Aortic smooth muscle cell (primary cell): ENCODE data around the gene BPIFB1. TPM values are rescaled to one million over a fixed set of nuclear protein-coding genes. Genes with fewer than 3 reads are reported as not detected.

ENCODE experiments used
- total RNA-seq: library from RNA; depleted of rRNA; stranded (reverse); fragments of >200 nt; gene quantifications from 2 replicates; pipeline ENCODE4 v1.2.3, GENCODE V29; 2014

Gene BPIFB1, protein sequence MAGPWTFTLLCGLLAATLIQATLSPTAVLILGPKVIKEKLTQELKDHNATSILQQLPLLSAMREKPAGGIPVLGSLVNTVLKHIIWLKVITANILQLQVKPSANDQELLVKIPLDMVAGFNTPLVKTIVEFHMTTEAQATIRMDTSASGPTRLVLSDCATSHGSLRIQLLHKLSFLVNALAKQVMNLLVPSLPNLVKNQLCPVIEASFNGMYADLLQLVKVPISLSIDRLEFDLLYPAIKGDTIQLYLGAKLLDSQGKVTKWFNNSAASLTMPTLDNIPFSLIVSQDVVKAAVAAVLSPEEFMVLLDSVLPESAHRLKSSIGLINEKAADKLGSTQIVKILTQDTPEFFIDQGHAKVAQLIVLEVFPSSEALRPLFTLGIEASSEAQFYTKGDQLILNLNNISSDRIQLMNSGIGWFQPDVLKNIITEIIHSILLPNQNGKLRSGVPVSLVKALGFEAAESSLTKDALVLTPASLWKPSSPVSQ
- not detected in 2 replicates for total RNA-seq

DNA sequence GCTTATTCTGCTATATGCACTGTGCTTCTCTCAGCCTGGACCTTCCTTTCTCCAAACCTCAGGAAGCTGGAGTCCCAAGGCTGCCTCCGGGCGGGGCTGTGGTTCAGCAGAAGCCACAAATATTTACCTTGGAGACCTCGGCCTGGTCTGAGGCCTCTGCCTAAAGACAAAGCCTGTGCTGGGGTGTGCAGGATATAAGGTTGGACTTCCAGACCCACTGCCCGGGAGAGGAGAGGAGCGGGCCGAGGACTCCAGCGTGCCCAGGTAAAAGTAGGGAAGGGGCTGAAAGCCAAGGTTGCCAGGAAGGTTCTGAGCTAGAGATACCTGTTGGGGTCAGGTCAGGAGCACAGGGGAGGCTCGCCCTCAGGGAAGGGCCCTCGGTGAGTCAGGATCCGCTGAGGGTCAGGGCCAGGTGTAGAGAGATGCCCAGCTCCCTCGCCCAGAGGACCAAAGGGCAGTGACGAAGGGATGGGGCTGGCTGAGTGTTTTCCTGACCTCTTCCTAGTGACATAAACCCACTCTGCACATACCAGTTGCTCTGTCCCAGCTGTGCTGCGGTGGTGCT, at the start of gene BPIFB1:
BPIFB1 (plus strand) TSS at position 224 of the 565 bp plus-strand sequence. CDS start 2,860 bp downstream, outside the sequence.

DNA sequence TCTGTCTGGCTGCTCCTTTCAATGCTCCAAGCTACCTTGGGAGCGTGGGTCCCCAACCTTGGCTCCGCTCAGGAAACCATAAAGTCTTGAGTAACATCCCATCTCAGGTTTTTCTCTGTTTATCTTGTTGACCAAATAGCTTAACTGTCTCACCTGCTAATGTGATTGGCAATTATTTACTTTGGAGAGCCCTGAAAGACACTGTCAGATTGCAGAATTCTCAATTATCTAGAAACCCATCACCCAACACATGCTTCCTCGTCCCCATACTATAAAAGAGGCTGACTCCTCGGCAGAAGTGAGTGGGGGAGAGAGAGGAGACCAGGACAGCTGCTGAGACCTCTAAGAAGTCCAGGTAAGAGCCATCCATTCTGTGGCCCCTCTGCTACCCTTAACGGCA, 47.3 kb upstream of the BPIFB1 start, which contains the start of gene BPIFA1:
BPIFA1 (plus strand) TSS at position 301 of the 400 bp plus-strand sequence. CDS start 1,716 bp downstream, outside the sequence.

Other genes starting within 250 kb of the BPIFB1 start
- not detected in 2 replicates for gene BPIFB3, start 229.3 kb upstream of the BPIFB1 start, total RNA-seq
- not detected in 2 replicates for gene BPIFB4, start 203.6 kb upstream of the BPIFB1 start, total RNA-seq
- gene BPIFA2, start 115.1 kb upstream of the BPIFB1 start, total RNA-seq, result not detected in 2 replicates
- not detected in 2 replicates for gene BPIFA3, start 65.9 kb upstream of the BPIFB1 start, total RNA-seq
- not detected in 2 replicates for gene BPIFA1, start 47.2 kb upstream of the BPIFB1 start, total RNA-seq
- 14.1 and 17.6 TPM in 2 replicates for gene CDK5RAP1, start 118.3 kb downstream of the BPIFB1 start, total RNA-seq
- gene SNTA1, start 160.5 kb downstream of the BPIFB1 start, total RNA-seq, result 23.9 and 40.4 TPM in 2 replicates
- 3.6 and 4.8 TPM in 2 replicates for gene CBFA2T2, start 206.9 kb downstream of the BPIFB1 start, total RNA-seq